NCI-H1048 (cell line): ENCODE data around the gene MACF1.
A peak's percentile ranks its signal among the peaks of the same experiment; 100 is the strongest.

Experiments
- DNase-seq: peaks from one replicate; lab custom pipeline; 2025; lab: John Stamatoyannopoulos, UW

MACF1 gene

DNA sequence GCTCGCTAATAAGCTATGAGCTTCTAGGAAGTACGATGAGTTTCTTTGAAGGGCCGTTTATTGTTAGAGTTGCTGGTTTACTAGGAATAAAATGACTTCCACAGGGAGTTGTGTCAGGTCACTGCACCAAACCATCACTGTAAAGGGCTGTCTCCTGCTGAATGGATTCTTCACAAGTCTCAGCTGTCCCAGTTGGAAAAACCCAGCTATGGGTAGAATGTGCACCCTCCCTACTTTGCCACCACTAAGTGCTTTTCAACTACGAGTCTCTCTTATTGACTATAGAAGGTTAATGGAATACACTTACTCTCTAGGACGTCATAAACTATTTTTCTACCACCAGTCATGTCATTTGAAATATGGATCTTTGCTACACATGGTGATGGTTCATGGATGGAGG lies 192.2 kb downstream of the MACF1 start:
- DNase-seq: no peak

DNA sequence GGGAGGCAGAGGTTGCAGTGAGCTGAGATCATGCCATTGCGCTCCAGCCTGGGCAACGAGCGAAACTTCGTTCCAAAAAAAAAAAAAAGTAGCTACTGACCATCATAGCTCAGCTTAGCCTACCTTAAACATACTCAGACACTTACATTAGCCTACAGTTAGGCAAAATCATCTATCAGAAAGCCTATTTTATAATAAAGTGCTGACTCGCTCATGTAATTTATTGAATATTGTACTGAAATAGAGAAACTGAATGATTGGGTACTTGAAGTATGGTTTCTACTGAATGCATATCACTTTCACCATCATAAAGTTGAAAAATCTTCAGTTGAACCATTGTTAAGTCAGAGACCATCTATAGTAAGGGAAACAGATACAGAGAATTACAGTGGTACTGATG lies 193.0 kb downstream of the MACF1 start:
- no peak for DNase-seq

DNA sequence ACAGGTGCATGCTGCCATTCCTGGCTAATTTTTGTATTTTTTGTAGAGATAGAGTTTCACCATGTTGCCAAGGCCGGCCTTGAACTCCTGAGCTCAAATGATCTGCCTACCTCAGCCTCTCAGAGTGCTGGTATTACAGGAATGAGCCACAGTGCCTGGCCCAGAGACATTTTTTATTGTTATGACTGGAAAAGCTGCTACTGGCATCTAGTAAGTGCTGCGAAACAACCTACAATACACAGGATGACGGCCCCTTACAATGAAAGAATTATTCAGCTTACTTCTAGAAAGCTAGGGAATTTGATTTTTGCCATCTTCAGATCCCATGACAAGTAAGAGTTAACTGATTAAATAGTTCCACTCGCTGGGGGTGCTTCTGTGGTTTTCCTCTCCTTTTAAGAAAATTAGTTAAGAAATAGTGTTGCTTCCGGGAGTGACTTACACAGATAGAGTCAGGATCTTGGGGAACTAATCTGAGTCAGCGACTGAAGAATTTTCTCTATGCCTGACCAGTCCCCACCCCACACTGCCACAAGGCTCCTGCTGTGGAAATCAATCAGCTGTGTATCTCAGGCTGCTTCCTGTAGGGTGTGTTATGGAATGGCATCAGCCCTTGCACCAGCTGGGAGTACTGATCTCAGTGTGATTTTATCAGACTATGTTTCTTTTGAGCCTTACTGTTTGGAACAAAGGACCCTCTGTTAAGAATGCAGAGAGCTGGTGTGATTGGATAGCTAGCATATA lies 194.0 kb downstream of the MACF1 start:
- no peak for DNase-seq

DNA sequence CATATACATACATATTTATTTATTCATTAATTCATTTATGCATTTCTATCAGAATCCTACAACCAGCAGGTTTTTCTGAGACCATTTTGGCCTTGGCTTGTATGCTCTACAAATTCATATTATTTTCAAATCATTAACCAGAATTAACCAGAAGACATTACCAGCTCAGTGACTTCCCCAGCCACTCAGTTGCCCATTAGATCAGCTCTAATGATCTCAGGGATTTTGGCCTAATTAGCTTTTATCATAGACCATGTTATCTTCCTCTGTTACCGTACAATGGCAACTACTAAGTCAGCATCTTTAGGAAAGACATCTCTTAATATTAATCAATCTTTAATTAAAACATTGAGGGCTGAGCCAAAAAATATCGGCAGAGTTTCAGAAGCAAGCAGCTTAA lies 196.6 kb downstream of the MACF1 start:
- DNase-seq: no peak

DNA sequence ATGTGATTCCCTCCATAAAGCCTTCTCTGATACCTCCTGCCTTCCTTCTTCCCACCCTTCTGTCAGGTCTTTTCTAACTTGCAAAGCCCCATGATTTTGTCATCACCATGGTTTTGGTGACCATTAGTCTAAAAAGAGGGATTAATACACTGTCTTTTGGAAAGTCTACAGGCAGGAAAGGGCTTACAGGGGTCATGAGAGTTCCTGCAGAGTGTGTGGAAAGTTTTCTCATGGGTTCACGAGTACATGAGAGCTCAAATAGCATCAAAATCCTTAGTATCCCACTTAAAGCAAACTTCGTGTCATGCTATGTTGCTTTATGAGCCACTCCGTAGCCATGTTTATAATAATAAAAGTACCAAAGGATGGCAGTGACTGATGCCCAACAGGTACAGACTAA lies 200.4 kb downstream of the MACF1 start:
- DNase-seq: no peak

DNA sequence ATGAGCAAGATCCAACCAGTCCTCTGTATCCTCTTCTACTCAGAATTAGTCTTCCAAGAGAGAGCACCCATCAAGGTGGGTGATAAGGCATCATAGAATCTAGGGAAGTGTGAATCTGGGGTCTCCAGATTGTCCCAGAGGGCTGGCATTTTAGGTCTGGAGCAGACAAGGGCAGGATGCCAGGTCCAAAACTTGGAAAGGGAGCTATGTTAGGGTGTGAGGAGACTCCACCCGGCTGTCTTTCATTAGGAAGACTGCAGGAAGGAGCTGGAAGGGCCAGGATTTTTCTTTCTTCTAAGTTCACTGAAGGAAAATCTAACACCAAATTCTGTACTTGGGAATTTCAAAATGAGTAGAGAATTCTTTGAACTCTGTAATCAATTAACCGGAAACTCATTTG lies 200.9 kb downstream of the MACF1 start:
- DNase-seq: no peak

DNA sequence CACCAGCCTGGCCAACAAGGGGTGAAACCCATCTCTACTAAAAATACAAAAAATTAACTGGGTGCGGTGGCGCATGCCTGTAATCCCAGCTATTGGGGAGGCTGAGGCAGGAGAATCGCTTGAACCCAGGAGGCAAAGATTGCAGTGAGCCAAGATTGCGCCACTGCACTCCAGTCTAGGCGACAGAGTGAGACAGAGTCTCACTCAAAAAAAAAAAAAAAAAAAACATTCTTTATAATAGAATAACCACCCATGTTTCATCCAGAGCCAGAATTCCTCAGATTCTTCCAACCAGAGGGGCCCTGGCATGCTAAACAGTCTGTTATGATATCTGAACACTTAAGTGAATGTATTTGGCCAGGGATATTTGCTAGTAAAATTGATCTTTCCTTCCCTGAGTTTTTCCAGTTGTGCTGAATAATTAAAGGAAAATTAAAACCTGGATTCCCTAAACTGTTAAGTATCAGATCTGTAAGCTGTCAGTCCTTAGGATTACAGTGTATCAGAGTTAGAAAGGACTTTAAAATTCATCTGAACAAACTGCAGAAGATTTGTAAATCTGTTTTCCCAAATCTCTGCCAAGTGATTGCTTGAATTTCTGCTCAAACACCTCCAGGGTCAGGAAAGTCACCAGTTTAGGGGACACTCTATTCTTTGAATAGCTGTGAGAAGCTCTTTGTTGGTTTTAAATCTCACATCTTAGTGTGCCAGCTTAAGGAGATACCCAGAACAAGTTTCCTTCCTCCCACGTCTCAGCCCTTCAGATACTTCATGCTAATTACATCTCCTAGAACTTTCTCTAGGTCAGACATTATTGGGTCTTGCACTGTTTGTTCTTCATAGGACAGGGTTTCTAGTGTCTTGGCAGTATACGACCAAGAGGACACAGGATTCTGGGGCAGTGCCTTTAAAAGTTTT lies 202.3 kb downstream of the MACF1 start:
- DNase-seq: no peak

DNA sequence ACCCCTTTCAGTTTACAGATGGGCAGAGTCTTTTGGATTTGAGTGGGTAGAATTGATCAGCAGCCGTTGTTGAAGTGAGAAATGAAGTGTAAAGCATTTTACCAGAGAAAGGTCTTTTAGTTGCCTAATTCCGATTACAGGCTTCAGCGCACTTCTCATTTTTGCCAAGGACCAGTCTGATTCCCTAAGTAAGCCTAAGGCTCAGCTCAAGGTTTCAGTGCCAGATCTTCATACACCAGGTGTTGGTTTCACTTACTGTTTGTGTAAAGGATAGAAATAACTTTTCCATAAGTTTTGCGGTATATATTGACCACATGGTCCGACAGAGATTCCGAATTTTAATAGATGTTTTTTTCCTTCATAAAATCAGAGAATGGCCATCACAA lies 203.0 kb downstream of the MACF1 start:
- no peak for DNase-seq

DNA sequence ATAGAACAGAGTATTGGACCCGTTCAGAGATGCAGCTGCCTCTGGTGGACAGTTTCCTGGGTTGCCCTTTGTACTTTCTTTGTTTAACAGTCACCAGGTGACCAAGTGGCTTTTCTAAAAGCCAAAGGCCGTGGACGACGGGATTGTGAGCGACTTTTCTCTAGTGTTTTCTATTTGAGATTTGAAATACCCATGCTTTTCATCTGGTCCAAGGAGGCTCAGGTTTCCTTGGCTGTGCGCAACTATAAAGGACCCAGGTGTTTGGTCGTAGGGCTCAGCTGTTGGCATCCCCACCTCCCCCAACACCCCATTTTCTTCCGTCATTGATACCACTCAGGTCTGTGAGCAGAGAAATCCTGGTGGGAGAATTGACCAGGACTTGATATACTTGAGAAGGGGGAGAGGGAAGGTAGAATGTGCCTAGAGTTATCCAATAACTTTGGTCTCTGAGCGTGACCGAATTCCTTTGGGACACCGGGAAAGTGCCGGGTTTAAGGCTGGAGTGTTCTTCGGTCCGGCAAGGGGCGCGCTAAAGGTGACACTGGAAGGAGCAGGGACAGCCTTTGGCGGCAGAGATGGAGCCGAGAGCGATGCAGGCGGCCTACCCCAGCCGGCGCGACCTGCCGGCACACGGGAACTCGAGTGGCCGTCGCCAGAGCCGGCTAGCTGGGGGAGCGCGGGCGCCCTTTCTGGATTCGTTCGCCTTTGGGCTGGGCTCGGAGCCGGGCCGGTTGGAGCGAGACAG lies 203.6 kb downstream of the MACF1 start:
- no peak for DNase-seq

DNA sequence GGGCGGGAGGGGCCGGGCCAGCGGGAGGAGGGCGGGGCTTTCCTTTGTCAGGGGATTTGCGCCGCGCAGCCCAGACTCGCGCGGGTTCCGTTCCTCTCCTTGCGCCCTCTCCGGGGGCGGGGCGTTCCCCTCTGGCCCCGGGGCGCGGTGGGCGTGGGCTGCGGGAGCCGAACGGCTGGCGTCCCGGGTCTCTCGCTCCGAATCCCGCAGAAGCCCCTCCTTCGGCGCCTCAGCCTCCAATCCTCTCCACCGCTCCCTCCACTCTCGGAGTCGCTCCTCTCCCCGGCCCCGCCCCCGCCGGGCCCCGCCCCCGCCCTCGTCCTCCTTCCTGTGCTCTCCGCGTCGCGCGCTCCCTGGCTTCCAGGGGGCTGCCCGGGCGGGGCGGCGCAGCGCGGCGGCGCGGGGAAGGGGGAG lies 204.2 kb downstream of the MACF1 start:
- peak; percentile 91 for DNase-seq

DNA sequence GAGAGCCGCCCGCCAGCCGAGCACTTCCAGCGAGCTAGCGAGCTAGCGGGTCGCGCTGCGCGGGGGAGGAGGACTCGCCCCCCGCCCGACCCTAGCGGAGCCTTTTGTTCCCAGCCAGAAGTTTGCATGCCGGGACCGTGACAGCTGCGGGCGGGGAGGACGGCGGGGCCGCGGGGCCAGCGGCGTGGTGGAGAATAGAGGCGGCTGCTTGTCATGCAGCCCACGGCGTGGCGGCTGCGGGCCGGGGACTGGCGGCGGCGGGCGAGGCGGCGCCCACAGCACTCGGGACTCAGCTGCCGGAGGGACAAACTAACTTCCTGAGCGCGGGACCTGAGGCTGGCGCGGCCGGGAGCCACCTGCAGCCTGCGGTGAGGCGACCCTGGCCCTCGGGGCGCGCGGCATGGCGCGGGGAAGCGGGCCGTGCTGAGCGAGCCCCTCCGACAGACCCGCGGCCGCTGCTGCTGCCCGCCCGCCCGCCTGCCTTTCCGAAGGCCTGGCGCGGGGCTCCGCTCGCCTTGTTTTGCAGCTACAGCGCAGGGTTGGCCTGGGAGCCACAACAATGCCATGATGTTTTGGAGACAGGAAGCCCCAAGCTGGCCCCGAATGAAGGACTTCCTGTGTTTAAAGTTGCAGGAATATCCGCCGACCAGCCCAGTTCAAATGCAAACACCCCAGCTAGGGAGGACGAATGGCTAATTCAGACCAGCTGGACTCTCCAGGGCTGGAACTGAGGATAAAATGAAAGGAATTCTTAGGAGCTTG lies 204.7 kb downstream of the MACF1 start:
- DNase-seq: no peak

DNA sequence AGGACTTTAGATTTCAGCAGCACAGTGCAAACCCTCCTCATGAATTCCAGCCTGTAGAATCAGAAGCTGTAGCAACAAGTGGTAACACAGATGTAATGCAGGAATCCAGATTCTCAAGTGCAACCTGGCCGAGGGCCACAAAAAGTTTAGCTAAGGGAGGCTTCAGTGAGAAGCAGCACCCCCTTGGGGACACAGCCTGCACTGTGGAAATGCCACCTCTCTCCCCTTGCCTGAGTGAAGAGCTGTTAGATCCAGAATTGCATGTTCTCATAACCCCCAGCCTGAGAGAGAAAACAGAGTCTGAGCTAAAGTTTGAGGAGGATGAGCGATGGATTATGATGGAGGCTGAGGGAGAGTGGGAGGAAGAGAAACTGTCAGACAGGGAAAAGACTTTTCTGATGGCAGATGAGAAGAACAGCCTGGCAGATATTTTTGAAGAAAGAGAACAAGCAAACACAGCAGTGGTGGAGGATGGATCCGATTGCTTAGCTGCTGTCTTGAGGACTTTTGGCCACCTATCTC lies 206.5 kb downstream of the MACF1 start:
- no peak for DNase-seq

DNA sequence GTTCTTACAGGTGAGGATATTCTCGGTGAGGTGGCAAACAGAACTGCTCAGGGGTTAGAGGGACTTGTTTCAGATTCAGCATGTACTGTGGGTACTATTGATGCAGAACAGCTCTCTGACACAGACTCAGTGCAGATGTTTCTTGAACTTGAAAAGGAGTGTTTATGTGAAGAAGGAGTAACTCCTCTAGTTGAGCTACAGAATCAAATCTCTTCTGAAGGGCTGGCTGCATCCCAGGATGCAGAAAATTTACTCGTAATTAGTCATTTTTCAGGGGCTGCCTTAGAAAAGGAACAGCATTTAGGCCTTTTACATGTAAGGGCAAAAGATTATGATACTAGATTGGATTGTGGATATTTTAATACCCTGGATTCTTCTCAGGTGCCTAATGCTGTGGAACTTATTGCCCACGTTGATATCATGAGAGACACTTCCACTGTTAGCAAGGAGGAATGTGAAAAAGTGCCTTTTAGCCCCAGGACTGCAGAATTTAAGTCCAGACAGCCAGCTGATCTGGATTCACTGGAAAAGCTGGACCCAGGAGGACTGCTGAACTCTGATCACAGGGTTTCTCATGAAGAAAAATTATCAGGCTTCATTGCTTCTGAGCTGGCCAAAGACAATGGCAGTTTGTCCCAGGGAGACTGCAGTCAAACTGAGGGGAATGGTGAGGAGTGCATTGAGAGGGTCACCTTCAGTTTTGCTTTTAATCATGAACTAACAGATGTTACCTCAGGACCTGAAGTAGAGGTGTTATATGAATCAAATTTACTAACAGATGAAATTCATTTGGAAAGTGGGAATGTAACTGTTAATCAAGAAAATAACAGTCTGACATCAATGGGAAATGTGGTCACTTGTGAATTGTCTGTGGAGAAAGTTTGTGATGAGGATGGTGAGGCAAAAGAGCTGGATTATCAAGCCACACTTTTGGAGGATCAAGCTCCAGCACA lies 207.3 kb downstream of the MACF1 start:
- DNase-seq: no peak

DNA sequence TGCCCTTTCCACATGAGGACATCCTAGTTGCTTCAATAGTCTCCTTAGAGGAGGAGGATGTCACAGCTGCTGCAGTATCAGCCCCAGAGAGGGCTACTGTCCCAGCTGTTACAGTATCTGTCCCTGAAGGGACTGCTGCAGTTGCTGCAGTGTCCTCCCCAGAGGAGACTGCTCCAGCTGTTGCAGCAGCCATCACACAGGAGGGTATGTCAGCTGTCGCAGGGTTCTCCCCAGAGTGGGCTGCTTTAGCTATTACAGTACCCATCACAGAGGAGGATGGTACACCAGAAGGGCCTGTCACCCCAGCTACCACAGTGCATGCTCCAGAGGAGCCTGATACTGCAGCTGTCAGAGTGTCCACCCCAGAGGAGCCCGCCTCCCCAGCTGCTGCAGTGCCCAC lies 208.4 kb downstream of the MACF1 start:
- no peak for DNase-seq

DNA sequence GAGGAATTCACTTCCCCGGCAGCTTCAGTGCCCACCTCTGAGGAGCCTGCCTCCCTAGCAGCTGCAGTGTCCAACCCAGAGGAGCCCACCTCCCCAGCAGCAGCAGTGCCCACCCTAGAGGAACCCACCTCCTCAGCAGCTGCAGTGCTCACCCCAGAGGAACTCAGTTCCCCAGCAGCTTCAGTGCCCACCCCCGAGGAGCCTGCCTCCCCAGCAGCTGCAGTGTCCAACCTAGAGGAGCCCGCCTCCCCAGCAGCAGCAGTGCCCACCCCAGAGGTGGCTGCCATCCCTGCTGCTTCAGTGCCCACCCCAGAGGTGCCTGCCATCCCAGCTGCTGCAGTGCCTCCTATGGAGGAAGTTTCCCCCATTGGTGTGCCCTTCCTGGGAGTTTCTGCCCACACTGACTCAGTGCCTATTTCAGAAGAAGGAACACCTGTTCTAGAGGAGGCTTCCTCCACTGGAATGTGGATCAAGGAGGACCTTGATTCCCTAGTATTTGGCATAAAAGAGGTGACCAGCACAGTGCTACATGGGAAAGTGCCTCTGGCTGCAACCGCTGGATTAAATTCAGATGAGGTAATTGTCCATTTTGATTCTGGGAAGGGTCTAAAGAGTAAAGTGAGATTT lies 209.5 kb downstream of the MACF1 start:
- DNase-seq: no peak

DNA sequence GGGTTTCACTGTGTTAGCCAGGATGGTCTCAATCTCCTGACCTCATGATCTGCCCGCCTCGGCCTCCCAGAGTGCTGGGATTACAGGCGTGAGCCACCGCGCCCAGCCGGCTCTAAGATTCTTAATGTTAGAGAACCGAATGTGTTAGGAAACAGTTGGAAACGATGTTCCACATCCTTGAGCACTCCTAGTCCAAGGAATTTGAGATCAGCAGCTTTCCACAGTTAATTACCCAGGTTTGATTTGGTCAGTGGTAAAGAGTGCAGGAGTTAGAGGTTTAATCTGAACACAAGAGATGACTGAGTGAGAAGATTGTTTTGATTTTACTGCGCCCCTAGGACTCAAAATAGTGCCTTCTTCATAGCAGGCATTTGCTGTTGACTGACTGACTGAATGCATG lies 211.1 kb downstream of the MACF1 start:
- no peak for DNase-seq

DNA sequence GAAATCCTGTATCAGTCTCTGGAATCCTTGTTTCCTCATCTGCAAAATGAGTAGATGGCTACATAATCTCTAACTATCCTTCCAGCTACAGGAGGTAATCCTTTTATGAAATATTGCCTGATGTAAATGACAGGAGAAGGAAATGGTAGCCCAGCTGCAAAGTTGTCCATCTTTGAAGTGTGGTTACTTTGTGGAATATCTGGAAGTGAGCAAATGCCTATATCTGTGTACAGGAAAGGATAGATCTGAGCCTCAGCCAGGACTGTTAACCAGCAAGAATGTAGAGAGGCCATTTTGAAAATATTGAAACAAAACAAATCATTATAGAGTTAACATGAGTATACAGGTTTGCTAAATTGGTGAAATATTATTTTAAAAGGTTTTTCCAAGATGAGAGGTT lies 212.1 kb downstream of the MACF1 start:
- DNase-seq: no peak

DNA sequence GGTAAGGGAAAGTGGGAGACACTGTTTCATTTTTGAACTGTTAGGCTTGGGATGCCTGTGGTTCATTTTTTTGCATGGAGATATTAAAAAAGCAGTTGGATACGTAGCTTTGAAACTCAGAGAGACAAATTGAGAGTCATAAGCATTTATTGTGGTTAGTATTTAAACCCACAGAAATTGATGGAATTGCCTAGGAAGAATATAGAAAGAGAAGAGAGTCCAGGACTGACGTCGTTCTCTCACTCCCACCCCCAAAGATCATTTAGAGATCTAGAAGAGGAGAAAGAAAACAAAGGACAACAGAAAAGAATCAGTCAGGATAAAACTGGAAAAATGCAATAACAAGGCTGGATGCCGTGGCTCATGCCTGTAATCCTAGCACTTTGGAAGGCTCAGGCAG lies 213.7 kb downstream of the MACF1 start:
- no peak for DNase-seq

DNA sequence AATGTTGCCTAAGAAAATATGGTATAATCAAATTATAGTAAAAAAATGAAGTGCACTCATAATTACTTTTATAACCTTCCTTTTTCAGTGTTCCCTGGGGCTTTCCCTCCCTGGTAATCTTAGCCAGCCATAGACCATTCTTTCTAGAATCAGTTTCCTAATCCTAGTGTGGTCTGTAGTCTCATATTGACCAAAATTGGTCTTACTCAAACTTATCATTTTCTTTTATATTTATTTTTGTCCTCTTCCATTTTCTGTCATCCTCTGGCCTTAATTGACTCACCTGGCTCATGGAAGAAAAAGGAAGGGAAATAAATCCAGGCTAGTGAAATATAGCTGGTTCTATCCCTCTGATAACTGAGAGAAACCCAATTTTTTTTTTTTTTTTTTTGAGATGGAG lies 216.0 kb downstream of the MACF1 start:
- no peak for DNase-seq

DNA sequence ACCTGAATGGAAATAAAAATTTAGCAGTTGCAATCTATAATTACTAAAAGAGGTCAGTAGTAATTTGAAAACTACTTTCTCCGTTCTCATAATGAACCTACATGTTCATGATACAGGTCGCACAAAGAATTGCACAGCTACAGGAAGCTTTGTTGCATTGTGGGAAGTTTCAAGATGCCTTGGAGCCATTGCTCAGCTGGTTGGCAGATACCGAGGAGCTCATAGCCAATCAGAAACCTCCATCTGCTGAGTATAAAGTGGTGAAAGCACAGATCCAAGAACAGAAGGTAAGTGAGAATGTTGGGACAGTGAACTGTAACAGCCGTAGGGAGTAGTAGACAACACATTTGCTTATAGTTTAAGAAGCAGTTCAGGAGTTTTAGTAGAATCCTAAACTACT lies 218.1 kb downstream of the MACF1 start:
- no peak for DNase-seq
